HepG2 (cell line): ENCODE data around the gene LIPH. TPM values are rescaled to one million over a fixed set of nuclear protein-coding genes. Genes with fewer than 3 reads are reported as not detected.
"Not testable (repeated sequence)": the region's sequence is repeated elsewhere in the genome, so short reads cannot be mapped to it uniquely, and the experiment has no call there.

Experiments used
- ATAC-seq: fragments of 200-7000 bp; cut with Tn5 transposase; 3 replicates; pipeline ENCODE4 v1.9.1; 2020; ENCODE audit warnings: mild to moderate bottlenecking, moderate library complexity
- BruUV-seq: library from RNA; stranded (reverse); fragments of 400-500 nt; replicated peaks from 2 replicates; lab custom pipeline; 2021; lab: Mats Ljungman, UMichigan
- CTCF ChIA-PET: fragments of 300-600 bp; formaldehyde crosslinking; extraction: SDS; loops from one replicate; lab custom pipeline; 2021; ENCODE audit warnings: low total read pairs, inconsistent platforms, low intra/inter-chr PET ratio; lab: Yijun Ruan, JAX
- POLR2A ChIA-PET: fragments of 350-600 bp; sonication (Branson Sonifier 250); formaldehyde crosslinking; loops from one replicate; lab custom pipeline; 2020; ENCODE audit warnings: antibody characterized with exemption, inconsistent platforms; lab: Yijun Ruan, JAX
- DNase-seq: peaks from one replicate; pipeline ENCODE4 v3.0.0-alpha.2; 2015; ENCODE audit warnings: low spot score
- FAIRE-seq: peaks from 3 replicates; lab custom pipeline; 2011; peaks lifted over from hg19 to GRCh38; lab: Jason Lieb, UNC
- H2AFZ ChIP-seq: one replicate; pipeline ENCODE4 v1.6.1; 2011; ENCODE audit warnings: low read length, inconsistent platforms
- H3K27ac ChIP-seq: fragments of 300-600 bp; 3 replicates; pipeline ENCODE4 v1.8.0; 2011; ENCODE audit warnings: mixed run types, mild to moderate bottlenecking, mixed read lengths, low read length, inconsistent platforms; ENCODE audit not compliant: insufficient read depth; ENCODE audit errors: extremely low read length
- H3K27me3 ChIP-seq, 2 experiments: fragments of 200-600 bp in 1 of 2; 2 replicates in 1 of 2; 3 replicates in 1 of 2; pipeline versions ENCODE4 v1.6.0 to v1.8.0; 2011; ENCODE audit warnings: low read length in 2 of 2, mild to moderate bottlenecking in 2 of 2, moderate library complexity in 2 of 2, inconsistent platforms in 1 of 2; ENCODE audit not compliant: insufficient read depth in 2 of 2, control insufficient read depth in 1 of 2
- H3K36me3 ChIP-seq, 2 experiments: fragments of 200-600 bp in 1 of 2; replicated peaks in 1 of 2; 2 replicates in 1 of 2; 3 replicates in 1 of 2; pipeline versions ENCODE4 v1.5.1 to v1.8.0; 2011; ENCODE audit warnings: low read length in 2 of 2, inconsistent platforms in 1 of 2; ENCODE audit not compliant: insufficient read depth in 2 of 2, control insufficient read depth in 1 of 2
- H3K4me1 ChIP-seq: 2 replicates; pipeline ENCODE4 v1.5.1; 2012; ENCODE audit warnings: low read length, inconsistent platforms; ENCODE audit not compliant: insufficient read depth
- H3K4me2 ChIP-seq: 2 replicates; pipeline ENCODE4 v1.6.0; 2011; ENCODE audit warnings: low read depth, low read length, inconsistent platforms
- H3K4me3 ChIP-seq, 3 experiments: fragments of 200-600 bp in 1 of 3; sonication (generic), shearing (Covaris generic) in 1 of 3; replicated peaks in 1 of 3; 2 replicates each; pipeline ENCODE4 v1.5.1; 2011 to 2016; ENCODE audit warnings: low read length in 3 of 3, inconsistent platforms in 2 of 3, low read depth in 2 of 3, mild to moderate bottlenecking in 2 of 3, control low read depth in 1 of 3, mixed read lengths in 1 of 3; ENCODE audit not compliant: insufficient read depth in 1 of 3
- H3K79me2 ChIP-seq: one replicate; pipeline ENCODE4 v1.6.1; 2011; ENCODE audit warnings: low read length, inconsistent platforms; ENCODE audit not compliant: insufficient read depth
- H3K9ac ChIP-seq: 2 replicates; pipeline ENCODE4 v1.6.0; 2011; ENCODE audit warnings: mild to moderate bottlenecking, low read depth, low read length, inconsistent platforms; ENCODE audit not compliant: insufficient read depth
- H3K9me3 ChIP-seq: 2 replicates; pipeline ENCODE4 v1.5.1; 2012; ENCODE audit warnings: mild to moderate bottlenecking, low read length
- H4K20me1 ChIP-seq: 2 replicates; pipeline ENCODE4 v1.6.0; 2011; ENCODE audit warnings: inconsistent platforms, mild to moderate bottlenecking, low read length, moderate library complexity; ENCODE audit not compliant: insufficient read depth
- CTCF ChIP-seq: sonication (generic); formaldehyde crosslinking; IDR thresholded peaks from 2 replicates; pipeline ENCODE4 v1.5.0; 2020; ENCODE audit warnings: mild to moderate bottlenecking, missing genetic modification reagents, moderate library complexity
- POGK ChIP-seq: sonication (generic); formaldehyde crosslinking; conservative IDR thresholded peaks from 2 replicates; pipeline ENCODE4 v1.8.0; 2022; ENCODE audit warnings: mild to moderate bottlenecking, moderate library complexity, missing genetic modification reagents
- SAP130 ChIP-seq: IDR thresholded peaks from 2 replicates; pipeline ENCODE4 v1.6.1; 2016; ENCODE audit warnings: low read depth
- SMC3 ChIP-seq: IDR thresholded peaks from 2 replicates; pipeline ENCODE4 v1.6.1; 2011; ENCODE audit warnings: low read length, improper control_type of control experiment
- STAG1 ChIP-seq: sonication (generic); formaldehyde crosslinking; IDR thresholded peaks from 2 replicates; pipeline ENCODE4 v1.4.0; 2020; ENCODE audit warnings: missing genetic modification reagents
- WGBS: methylation state at CpG from one replicate; pipeline ENCODE4 v1.1.6; 2017; ENCODE audit warnings: low lambda C conversion rate; 5-methylcytosine and 5-hydroxymethylcytosine counted together
- in situ Hi-C: cut with HindIII; loops from 2 replicates; pipeline ENCODE4 v1.10.0; 2017; ENCODE audit warnings: low pct_unique_long_range_greater_than_20kb; ENCODE audit not compliant: extremely low pct_ligation_motif_present
- intact Hi-C: fragments of 100-400 bp; cut with micrococcal nuclease; formaldehyde crosslinking; loops from one replicate; pipeline ENCODE4 v1.10.0; 2022; ENCODE audit not compliant: unreplicated experiment
- polyA plus RNA-seq, 8 experiments: library from polyadenylated mRNA; depleted of rRNA in 3 of 8; stranded (reverse) in 7 of 8; unstranded in 1 of 8; fragments of >200 nt; fragmentation: Illumina TruSeq in 4 of 8; extraction: Trizol in 4 of 8; gene quantifications; 2 replicates each; pipeline versions ENCODE4 v1.2.1 to v1.2.3, GENCODE V29; 2011 to 2016; ENCODE audit warnings: low read depth in 4 of 8, missing spikeins in 1 of 8, mixed read lengths in 1 of 8; ENCODE audit not compliant: insufficient read depth in 1 of 8
- total RNA-seq, 5 experiments: library from RNA; depleted of rRNA; stranded (reverse); fragments of >200 nt; fragmentation: Illumina TruSeq; extraction: Trizol; gene quantifications; 2 replicates each; pipeline ENCODE4 v1.2.3, GENCODE V29; 2016; ENCODE audit warnings: low read depth in 1 of 5

LIPH gene
- total and polyA plus RNA-seq, 2 of the 13 experiments (the other 11 are each of a cell fraction or from before 2014, with no cell fraction given) = 0.09 to 0.34 TPM

DNA sequence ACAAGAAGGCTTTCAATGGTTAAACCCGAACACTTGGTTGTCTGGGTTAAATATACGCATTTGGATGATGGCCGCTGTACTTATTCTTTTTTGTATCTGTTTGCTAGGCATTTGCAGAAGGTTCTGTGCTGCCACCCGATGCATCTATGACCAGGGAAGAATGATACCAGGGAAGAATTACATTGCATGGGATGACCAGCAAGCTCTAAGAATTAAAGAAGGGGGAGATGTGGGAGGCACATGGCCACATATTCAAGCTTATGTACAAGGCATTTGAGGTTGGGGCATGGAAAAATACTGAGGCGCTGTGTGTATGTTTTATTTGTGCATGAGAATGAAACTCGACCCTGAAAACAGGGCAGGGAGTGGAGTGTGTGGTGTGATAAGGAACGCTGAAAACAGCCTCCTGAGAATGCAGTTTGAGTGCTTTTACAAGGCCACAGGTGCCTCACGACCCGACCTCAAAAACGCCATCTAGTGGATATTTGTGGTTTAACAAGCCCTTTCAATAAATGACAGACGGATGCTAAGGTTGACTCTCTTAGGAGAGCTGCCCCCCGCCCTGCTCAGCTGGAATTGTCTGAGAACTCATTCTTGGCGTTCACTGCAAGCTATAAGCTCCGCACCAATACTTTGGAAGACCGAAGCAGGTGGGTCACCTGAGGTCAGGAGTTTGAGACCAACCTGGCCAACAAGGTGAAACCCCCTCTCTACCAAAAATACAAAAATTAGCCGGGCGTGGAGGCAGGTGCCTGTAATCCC is 22.9 kb upstream of the LIPH start:
- 33% methylated on average over 15 of the region's 17 CpGs for WGBS
- DNase-seq = peak; percentile 61
- H3K79me2 ChIP-seq, H3K4me1 ChIP-seq, intact Hi-C loops, H3K27ac ChIP-seq, H4K20me1 ChIP-seq, in situ Hi-C loops, H3K4me3 ChIP-seq, BruUV-seq, H2AFZ ChIP-seq, H3K9ac ChIP-seq, H3K36me3 ChIP-seq, H3K27me3 ChIP-seq: not testable (repeated sequence)
- Histone ChIP-seq H3K9me3 (peaks cover 13% of the 10 kb centered on the region; the same call in 1 of the 2 replicates), H3K4me2 (peak overlapping the region; percentile 38)
- TF ChIP-seq STAG1 (CRISPR knock-in tag) = peak; percentile 56
- peak; percentile 19; the same call in 1 of the 2 replicates for TF ChIP-seq SMC3
- TF ChIP-seq CTCF (CRISPR knock-in tag) = peak; percentile 72
- 0 out of 2 replicates have a peak, but pooled peaks have one; percentile 30 for TF ChIP-seq POGK (CRISPR knock-in tag)
- peak; percentile 15; the same call in 1 of the 2 replicates for TF ChIP-seq SAP130 (CRISPR knock-in tag)
- FAIRE-seq = peak; percentile 78
- ATAC-seq = peak; percentile 97
- CTCF ChIA-PET = interaction anchor here (1.4 kb wide), 1 partner anchor 115 kb away, joined by 4 read pairs; no protein-coding TSS in a partner anchor
- POLR2A ChIA-PET = interaction anchor here (3.8 kb wide), 1 partner anchor 11 kb away, joined by 16 read pairs; the partner anchor contains the start of gene SENP2
